MG63 (cell line): ENCODE measurements around the gene AKR1D1. TPM values are rescaled to one million over a fixed set of nuclear protein-coding genes. Genes with fewer than 3 reads are reported as not detected.
"Not testable (repeated sequence)": the region's sequence is repeated elsewhere in the genome, so short reads cannot be mapped to it uniquely, and the experiment has no call there.

Experiments
- DNase-seq: peaks from one replicate; pipeline ENCODE4 v3.0.0-alpha.2; 2020
- H3K27me3 ChIP-seq: fragments of 250-450 bp; sonication (Bioruptor Pico); 2 replicates; pipeline ENCODE4 v1.5.1; 2020; ENCODE audit warnings: mild to moderate bottlenecking, moderate library complexity
- H3K36me3 ChIP-seq: fragments of 250-450 bp; sonication (Bioruptor Pico); 2 replicates; pipeline ENCODE4 v1.5.1; 2020; ENCODE audit warnings: mild to moderate bottlenecking, moderate library complexity
- H3K4me3 ChIP-seq: fragments of 250-450 bp; sonication (Bioruptor Pico); 2 replicates; pipeline ENCODE4 v1.5.1; 2020; ENCODE audit warnings: mild to moderate bottlenecking, moderate library complexity
- H3K9me3 ChIP-seq: fragments of 250-450 bp; sonication (Bioruptor Pico); 2 replicates; pipeline ENCODE4 v1.5.1; 2020; ENCODE audit warnings: mild to moderate bottlenecking, moderate library complexity
- total RNA-seq: library from RNA; depleted of rRNA; stranded (reverse); fragments of >200 nt; shearing (Covaris generic); gene quantifications from 2 replicates; pipeline ENCODE4 v1.2.3, GENCODE V29; 2014; ENCODE audit warnings: low replicate concordance

The AKR1D1 gene
- total RNA-seq, 1 experiment from 2014 or later = not detected

DNA sequence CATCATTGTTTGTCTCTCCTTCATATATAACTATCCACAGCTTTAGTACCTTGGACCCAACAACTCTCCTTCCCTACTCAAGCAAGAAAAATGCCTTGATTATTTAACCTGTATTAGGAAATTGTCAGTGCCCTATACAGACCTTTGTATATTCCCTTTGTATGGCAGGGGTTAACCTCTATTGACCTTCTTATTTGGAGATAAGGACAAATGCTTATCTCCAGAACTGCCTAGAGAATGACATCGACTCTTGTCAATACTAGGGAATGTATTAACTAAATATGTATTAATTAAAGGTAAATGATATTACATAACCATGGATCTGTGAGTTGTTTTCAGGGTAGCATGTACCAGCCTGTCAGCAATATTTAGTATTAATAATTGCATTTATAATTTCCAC is 10.4 kb upstream of the AKR1D1 start:
- DNase-seq = no peak
- Histone ChIP-seq H3K27me3 (no peaks in the 10 kb centered on the region), H3K36me3 (no peaks in the 10 kb centered on the region), H3K9me3 (no peaks in the 10 kb centered on the region), H3K4me3 (no peak overlapping the region)

DNA sequence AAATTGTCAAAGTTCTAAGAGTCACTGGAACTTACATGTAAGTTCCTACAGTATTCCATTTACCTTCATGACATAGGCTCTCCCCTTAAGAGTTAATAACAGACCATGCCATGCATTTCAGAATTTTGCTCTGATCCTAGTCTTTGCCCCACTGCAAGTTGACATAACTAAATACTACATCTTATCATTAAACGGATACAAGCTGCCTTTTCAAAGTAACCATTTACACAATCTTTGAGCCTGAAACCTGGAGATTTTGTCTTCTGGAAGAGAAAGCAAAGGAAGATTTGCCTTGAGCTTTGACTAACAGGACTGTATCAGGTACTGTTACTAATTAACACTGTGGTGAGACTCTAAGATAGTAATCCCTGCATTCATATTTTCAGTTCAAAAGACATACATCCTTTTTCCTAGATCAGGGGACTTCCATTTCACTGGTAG is 9.3 kb upstream of the AKR1D1 start:
- DNase-seq = no peak
- Histone ChIP-seq H3K36me3 (no peaks in the 10 kb centered on the region), H3K9me3 (no peaks in the 10 kb centered on the region), H3K27me3 (no peaks in the 10 kb centered on the region), H3K4me3 (no peak overlapping the region)

DNA sequence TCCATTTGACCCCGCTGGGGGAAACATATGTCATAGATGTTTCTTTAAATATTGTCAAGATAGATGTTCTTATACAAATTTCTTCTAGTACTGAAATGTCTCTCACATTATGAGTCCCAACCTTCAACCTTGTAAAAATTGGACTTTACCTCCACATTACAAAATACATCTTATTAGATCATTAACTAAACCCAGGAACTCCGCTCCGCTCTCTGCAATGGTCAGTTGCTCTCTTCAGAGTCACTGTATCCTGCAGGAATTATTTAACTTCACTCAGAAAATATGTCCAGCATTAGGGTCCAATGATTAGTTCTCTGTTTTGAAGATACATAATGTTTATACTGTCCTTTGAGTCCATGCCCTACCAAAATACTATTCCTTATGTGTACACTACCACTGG is 8.5 kb upstream of the AKR1D1 start:
- H3K36me3 ChIP-seq = no peaks in the 10 kb centered on the region
- H3K9me3 ChIP-seq = no peaks in the 10 kb centered on the region
- H3K4me3 ChIP-seq = no peak overlapping the region
- no peaks in the 10 kb centered on the region for H3K27me3 ChIP-seq
- DNase-seq = no peak

DNA sequence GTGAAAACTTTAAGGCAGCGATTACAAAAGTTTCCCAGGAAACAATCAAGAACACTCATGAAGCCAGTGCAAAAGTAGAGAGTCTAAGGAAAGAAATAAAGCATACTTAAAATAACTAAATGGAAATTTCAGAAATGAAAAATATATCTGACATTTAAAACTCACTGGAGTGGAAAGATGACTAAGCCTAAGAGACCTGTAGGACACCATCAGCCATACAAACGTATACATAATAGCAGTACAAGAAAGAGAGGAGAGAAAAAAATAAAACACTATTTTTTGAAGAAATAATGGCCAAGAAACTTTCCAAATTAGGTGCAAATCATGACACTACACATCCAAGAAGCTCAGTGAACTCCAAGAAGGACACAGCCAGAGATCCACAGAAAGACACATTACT is 5.4 kb upstream of the AKR1D1 start:
- Histone ChIP-seq H3K27me3 (no peaks in the 10 kb centered on the region), H3K4me3 (no peak overlapping the region), H3K9me3 (no peaks in the 10 kb centered on the region), H3K36me3 (no peaks in the 10 kb centered on the region)
- DNase-seq = no peak

DNA sequence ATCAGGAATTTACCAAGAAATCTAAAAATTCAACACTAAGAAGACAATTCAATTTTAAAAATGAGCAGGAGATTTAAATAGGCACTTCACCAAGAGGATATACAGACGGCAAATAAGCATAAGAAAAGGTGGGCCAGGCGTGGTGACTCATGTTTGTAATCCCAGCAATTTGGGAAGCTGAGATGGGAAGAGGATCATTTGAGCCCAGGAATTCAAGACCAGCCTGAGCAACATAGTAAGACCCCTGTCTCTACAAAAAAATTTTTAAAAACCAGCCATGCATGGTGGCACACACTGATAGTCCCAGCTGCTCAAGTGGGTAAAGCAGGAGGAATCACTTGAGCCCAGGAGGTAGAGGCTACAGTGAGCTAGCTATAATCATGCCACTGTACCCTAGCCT is 3.5 kb upstream of the AKR1D1 start:
- DNase-seq = no peak

DNA sequence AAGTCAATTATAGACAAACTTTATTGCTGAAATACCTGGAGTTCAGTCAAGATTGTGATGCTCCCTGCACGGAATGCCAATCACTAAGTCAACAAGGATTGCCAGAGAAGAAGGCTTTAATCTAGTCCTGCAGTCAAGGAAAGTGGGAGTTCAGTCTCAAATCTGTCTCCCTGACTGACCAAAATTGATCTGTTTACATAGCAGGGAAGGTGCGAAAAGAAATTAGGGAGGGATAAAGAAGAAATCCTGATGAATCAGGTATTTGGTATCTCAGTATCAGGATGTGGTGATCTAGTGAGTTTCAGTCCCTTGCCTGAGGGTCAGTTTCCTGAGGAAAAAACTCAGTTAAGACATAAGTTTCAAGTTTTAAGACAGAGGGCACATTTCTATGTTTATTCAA is 2.1 kb upstream of the AKR1D1 start:
- Histone ChIP-seq H3K36me3 (no peaks in the 10 kb centered on the region), H3K27me3 (no peaks in the 10 kb centered on the region), H3K9me3 (no peaks in the 10 kb centered on the region), H3K4me3 (no peak overlapping the region)
- no peak for DNase-seq

More for the DNA sequence above, 3.5 kb upstream of the AKR1D1 start:
- Histone ChIP-seq H3K27me3 (no peaks in the 10 kb centered on the region), H3K9me3 (no peaks in the 10 kb centered on the region), H3K36me3 (no peaks in the 10 kb centered on the region), H3K4me3 (no peak overlapping the region)

- Histone ChIP-seq H3K36me3 (no peaks in the 10 kb centered on the region), H3K27me3 (no peaks in the 10 kb centered on the region), H3K4me3 (no peak overlapping the region), H3K9me3 (no peaks in the 10 kb centered on the region)
- DNase-seq = no peak
Measured at GRCh38 chr7:138074540-138074939, 1.7 kb upstream of the AKR1D1 start.

- DNase-seq = no peak
- H3K36me3 ChIP-seq = no peaks in the 10 kb centered on the region
- H3K4me3 ChIP-seq = no peak overlapping the region
- H3K9me3 ChIP-seq = no peaks in the 10 kb centered on the region
- H3K27me3 ChIP-seq = no peaks in the 10 kb centered on the region
Measured at GRCh38 chr7:138075350-138075749, 909 bp upstream of the AKR1D1 start.

GRCh38 chr7:138075786-138076185 is 473 bp upstream of the AKR1D1 start:
- not testable (repeated sequence) for DNase-seq, H3K36me3 ChIP-seq, H3K4me3 ChIP-seq, H3K27me3 ChIP-seq, H3K9me3 ChIP-seq

GRCh38 chr7:138077809-138078208 is 1.6 kb downstream of the AKR1D1 start:
- Histone ChIP-seq H3K4me3 (no peak overlapping the region), H3K27me3 (no peaks in the 10 kb centered on the region), H3K36me3 (no peaks in the 10 kb centered on the region), H3K9me3 (no peaks in the 10 kb centered on the region)
- DNase-seq = peak; percentile 72

DNA sequence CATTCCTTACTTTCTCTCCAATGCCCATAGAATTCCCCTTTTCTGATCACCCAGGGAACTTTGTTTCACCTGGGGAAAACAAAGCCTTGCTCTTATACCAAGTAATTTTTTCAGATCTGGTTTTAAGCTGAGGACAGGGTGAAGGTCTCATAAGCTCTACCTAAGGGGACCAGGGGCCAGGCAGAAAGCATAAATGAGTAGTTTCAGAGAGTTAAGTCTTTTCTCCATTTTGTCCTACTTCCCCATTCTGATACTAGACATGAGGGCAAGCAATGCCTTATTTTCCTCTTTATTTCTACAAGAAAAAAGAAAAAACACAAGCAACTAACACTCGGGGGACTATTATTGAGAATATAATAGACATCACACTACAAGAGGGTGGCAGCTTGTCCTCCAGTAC is 2.9 kb downstream of the AKR1D1 start:
- H3K4me3 ChIP-seq = no peak overlapping the region

GRCh38 chr7:138081868-138082267 is 5.6 kb downstream of the AKR1D1 start:
- DNase-seq = no peak

More for the DNA sequence above, 2.9 kb downstream of the AKR1D1 start:
- no peaks in the 10 kb centered on the region for H3K36me3 ChIP-seq
- H3K9me3 ChIP-seq = no peaks in the 10 kb centered on the region
- no peaks in the 10 kb centered on the region for H3K27me3 ChIP-seq
- DNase-seq = no peak

DNA sequence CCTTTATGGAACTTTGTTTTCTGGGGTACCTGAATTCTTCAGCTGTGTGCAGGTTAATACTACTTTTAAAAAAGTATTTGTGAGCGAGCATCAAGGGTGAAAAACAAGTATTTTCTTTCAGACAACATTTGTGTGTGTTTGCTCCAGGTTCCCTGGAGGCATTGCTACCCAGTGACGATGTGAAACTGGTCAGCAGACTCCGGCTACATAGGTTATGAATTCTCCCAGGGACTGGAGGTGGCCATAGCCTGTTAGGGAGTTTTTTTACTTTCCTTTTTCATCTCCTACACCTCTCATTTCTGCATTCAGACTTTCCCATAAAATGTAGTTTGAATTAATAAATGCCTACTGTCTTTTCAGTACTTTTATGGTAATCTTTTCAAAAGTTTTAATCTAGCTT is 7.6 kb downstream of the AKR1D1 start:
- no peak for DNase-seq
- H3K36me3 ChIP-seq = no peaks in the 10 kb centered on the region
- H3K4me3 ChIP-seq = no peak overlapping the region
- no peaks in the 10 kb centered on the region for H3K27me3 ChIP-seq
- no peaks in the 10 kb centered on the region for H3K9me3 ChIP-seq

More at GRCh38 chr7:138081868-138082267, 5.6 kb downstream of the AKR1D1 start:
- Histone ChIP-seq H3K27me3 (no peaks in the 10 kb centered on the region), H3K36me3 (no peaks in the 10 kb centered on the region), H3K9me3 (no peaks in the 10 kb centered on the region), H3K4me3 (no peak overlapping the region)

DNA sequence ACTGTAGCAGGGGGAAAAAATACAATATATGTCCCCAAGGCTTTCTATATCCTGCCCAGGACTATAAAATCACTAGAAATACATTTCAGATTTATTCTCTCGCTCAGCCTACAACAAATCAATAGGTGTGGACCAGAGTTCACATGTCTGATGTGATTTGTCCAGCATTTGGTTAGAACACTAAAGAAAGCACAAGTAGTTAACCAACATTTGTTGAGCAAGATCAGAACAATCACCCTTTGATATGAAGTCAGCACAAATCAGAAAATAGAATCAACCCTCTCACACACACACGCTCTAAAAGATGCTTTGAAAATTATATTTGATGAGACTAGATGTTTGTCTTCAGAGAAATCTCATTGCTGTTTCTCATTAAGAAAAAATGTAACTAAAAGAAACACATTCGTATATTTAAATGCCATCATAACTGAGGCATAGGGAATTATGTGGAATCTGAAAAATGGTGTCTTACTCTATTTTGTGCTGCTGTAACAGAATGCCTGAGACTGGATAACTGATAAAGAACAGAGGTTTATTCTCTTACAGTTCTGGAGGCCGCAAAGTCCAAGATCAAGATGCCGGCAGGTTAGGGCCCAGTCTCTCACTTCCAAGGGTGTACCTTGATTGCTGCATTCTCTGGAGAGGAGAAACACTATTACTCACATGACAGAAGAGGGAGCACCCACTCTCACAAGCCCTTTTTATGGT is 10.5 kb downstream of the AKR1D1 start:
- DNase-seq = no peak
- Histone ChIP-seq H3K4me3 (no peak overlapping the region), H3K27me3 (no peaks in the 10 kb centered on the region), H3K9me3 (no peaks in the 10 kb centered on the region), H3K36me3 (no peaks in the 10 kb centered on the region)

DNA sequence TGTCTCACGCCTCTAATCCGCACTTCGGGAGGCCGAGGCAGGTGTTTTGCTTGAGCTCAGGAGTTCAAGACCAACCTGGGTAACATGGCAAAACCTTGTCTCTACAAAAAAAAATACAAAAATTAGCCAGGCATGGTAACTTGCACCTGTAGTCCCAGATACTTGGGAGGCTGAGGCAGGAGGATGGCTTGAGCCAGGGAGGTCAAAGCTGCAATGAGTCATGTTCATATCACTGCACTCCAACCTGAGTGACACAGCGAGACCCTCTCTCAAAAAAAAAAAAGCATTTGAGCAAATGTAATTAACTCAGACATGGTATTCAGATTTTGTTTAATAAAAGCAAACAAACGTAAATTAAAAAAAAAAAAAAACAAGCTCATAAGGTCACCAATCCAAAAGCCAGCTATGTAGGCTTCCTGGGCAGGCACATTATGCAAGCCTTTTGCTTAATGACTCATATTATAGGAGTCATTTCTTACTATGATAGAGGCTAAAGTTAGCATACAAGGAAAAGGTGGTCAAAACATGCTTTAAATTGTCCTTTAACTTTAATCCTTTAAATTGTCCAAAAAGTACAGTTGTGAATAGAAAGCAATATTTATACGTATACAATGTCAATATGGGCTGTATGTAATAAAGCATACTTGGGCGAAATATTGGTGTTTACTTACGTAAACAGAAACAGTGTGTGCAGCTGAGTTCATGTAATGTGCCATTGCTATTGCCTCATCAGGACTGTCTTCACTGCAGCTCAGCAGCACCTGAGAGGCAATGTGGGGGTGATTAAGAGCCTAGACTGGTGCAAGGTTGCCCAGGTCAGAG is 13.0 kb downstream of the AKR1D1 start:
- no peak for DNase-seq
- Histone ChIP-seq H3K4me3 (no peak overlapping the region), H3K36me3 (no peaks in the 10 kb centered on the region)

GRCh38 chr7:138091032-138091431 is 14.8 kb downstream of the AKR1D1 start:
- Histone ChIP-seq H3K36me3 (no peaks in the 10 kb centered on the region), H3K27me3 (no peaks in the 10 kb centered on the region), H3K9me3 (no peaks in the 10 kb centered on the region), H3K4me3 (no peak overlapping the region)
- DNase-seq = no peak

More for the DNA sequence above, 13.0 kb downstream of the AKR1D1 start:
- H3K27me3 ChIP-seq = no peaks in the 10 kb centered on the region
- no peaks in the 10 kb centered on the region for H3K9me3 ChIP-seq

- not testable (repeated sequence) for H3K9me3 ChIP-seq, H3K36me3 ChIP-seq, H3K4me3 ChIP-seq, H3K27me3 ChIP-seq, DNase-seq
Measured at GRCh38 chr7:138091840-138092239, 15.6 kb downstream of the AKR1D1 start.
